MCF 10A (cell line): ENCODE measurements around the gene PI4KB. TPM values are rescaled to one million over a fixed set of nuclear protein-coding genes. Genes with fewer than 3 reads are reported as not detected.
A peak's percentile ranks its signal among the peaks of the same experiment; 100 is the strongest.

Experiments
- BruUV-seq: library from RNA; stranded (reverse); fragments of 400-500 nt; replicated peaks from 2 replicates; lab custom pipeline; 2021; lab: Mats Ljungman, UMichigan
- CTCF ChIA-PET: fragments of 300-600 bp; sonication (Branson Sonifier 250); formaldehyde crosslinking; extraction: SDS; loops from one replicate; lab custom pipeline; 2021; ENCODE audit warnings: antibody characterized with exemption, inconsistent platforms; lab: Yijun Ruan, JAX
- POLR2A ChIA-PET: fragments of 300-600, 350-650 bp; sonication (Branson Sonifier 250); formaldehyde crosslinking; extraction: SDS; loops from one replicate; lab custom pipeline; 2020; ENCODE audit warnings: antibody characterized with exemption, inconsistent platforms; lab: Yijun Ruan, JAX
- DNase-seq: peaks from one replicate; pipeline ENCODE4 v3.0.0-alpha.2; 2018; ENCODE audit not compliant: unreplicated experiment
- H3K27ac Mint-ChIP-seq: one replicate; pipeline ENCODE4 v1.8.0; 2022; ENCODE audit warnings: mild to moderate bottlenecking, low read depth, mixed read lengths; ENCODE audit not compliant: unreplicated experiment
- H3K27me3 Mint-ChIP-seq: one replicate; pipeline ENCODE4 v1.8.0; 2022; ENCODE audit warnings: mixed read lengths; ENCODE audit not compliant: insufficient read depth, unreplicated experiment
- H3K36me3 Mint-ChIP-seq: one replicate; pipeline ENCODE4 v1.8.0; 2022; ENCODE audit warnings: mild to moderate bottlenecking, moderate library complexity, mixed read lengths; ENCODE audit not compliant: insufficient read depth, unreplicated experiment
- H3K4me1 Mint-ChIP-seq: one replicate; pipeline ENCODE4 v1.8.0; 2022; ENCODE audit warnings: mixed read lengths; ENCODE audit not compliant: insufficient read depth, unreplicated experiment
- H3K4me3 Mint-ChIP-seq: one replicate; pipeline ENCODE4 v1.8.0; 2022; ENCODE audit warnings: mild to moderate bottlenecking, moderate library complexity, mixed read lengths; ENCODE audit not compliant: unreplicated experiment
- H3K9me3 Mint-ChIP-seq: one replicate; pipeline ENCODE4 v1.8.0; 2022; ENCODE audit warnings: mixed read lengths; ENCODE audit not compliant: unreplicated experiment
- CTCF ChIP-seq: fragments of 200-600 bp; IDR thresholded peaks from one replicate; pipeline ENCODE4 v1.8.0; 2022; ENCODE audit warnings: antibody characterized with exemption, mild to moderate bottlenecking; ENCODE audit not compliant: unreplicated experiment
- intact Hi-C: fragments of 100-400 bp; cut with micrococcal nuclease; formaldehyde crosslinking; loops from 2 replicates; pipeline ENCODE4 v1.14.1; 2022
- total RNA-seq: library from RNA; stranded (reverse); gene quantifications from 2 replicates; pipeline ENCODE4 v1.2.3, GENCODE V29; 2022

Gene PI4KB
- total RNA-seq, 1 experiment from 2014 or later = 75.3 TPM

GRCh38 chr1:151327903-151328674 is 873 bp upstream of the PI4KB start:
- ChIA-PET POLR2A (interaction anchor here (0.7 to 9.3 kb wide), 34 partner anchors 8 to 664 kb away, joined by 3 to 253 read pairs (median 8); partner anchors contain the start of genes MRPL9, PIP5K1A, PSMB4 and PSMD4), CTCF (interaction anchor here (0.6 to 13.3 kb wide), 11 partner anchors 11 to 75 kb away, joined by 3 to 214 read pairs (median 4); partner anchors contain the start of genes PSMB4 and ZNF687)
- intact Hi-C loops = loop anchor here (1.0 to 5.0 kb wide), 4 partner anchors 13 to 131 kb away; partner anchors contain the start of genes PIP5K1A and ZNF687
- no peak for TF ChIP-seq CTCF
- H3K27ac Mint-ChIP-seq = peak overlapping the region; percentile 90
- no peaks in the 10 kb centered on the region for H3K9me3 Mint-ChIP-seq
- no peaks in the 10 kb centered on the region for H3K27me3 Mint-ChIP-seq
- peaks cover 31% of the 10 kb centered on the region for H3K36me3 Mint-ChIP-seq
- BruUV-seq = TSS peak; percentile 83
- peak; percentile 17 for DNase-seq
- H3K4me1 Mint-ChIP-seq = peaks cover 36% of the 10 kb centered on the region
- H3K4me3 Mint-ChIP-seq = peak overlapping the region; percentile 89

GRCh38 chr1:151326619-151327222 is 495 bp downstream of the PI4KB start:
- Mint-ChIP-seq H3K9me3 (no peaks in the 10 kb centered on the region), H3K36me3 (peaks cover 44% of the 10 kb centered on the region), H3K27me3 (no peaks in the 10 kb centered on the region), H3K4me1 (peaks cover 36% of the 10 kb centered on the region), H3K4me3 (peak overlapping the region; percentile 89), H3K27ac (peak overlapping the region; percentile 90)
- CTCF ChIA-PET = interaction anchor here (0.7 to 13.3 kb wide), 10 partner anchors 10 to 227 kb away, joined by 3 to 214 read pairs (median 4); partner anchors contain the start of genes PSMB4 and ZNF687
- BruUV-seq = no TSS peak
- intact Hi-C loops = loop anchor here (1.0 to 5.0 kb wide), 3 partner anchors 15 to 129 kb away; partner anchors contain the start of genes PIP5K1A and ZNF687
- TF ChIP-seq CTCF = no peak
- POLR2A ChIA-PET = interaction anchor here (0.6 to 9.3 kb wide), 30 partner anchors 12 to 666 kb away, joined by 3 to 253 read pairs (median 9); partner anchors contain the start of genes LYSMD1, MRPL9, PIP5K1A and PSMB4
- peak; percentile 68 for DNase-seq

GRCh38 chr1:151325646-151326429 is 1.4 kb downstream of the PI4KB start:
- Mint-ChIP-seq H3K27me3 (no peaks in the 10 kb centered on the region), H3K27ac (peak overlapping the region; percentile 90), H3K36me3 (peaks cover 53% of the 10 kb centered on the region), H3K9me3 (no peaks in the 10 kb centered on the region), H3K4me1 (peaks cover 38% of the 10 kb centered on the region), H3K4me3 (peak overlapping the region; percentile 89)
- DNase-seq = no peak
- TSS peak; percentile 54 for BruUV-seq
- CTCF ChIA-PET = interaction anchor here (0.6 to 13.3 kb wide), 7 partner anchors 10 to 44 kb away, joined by 3 to 214 read pairs (median 11); partner anchors contain the start of gene ZNF687
- no peak for TF ChIP-seq CTCF
- POLR2A ChIA-PET = interaction anchor here (0.5 to 9.3 kb wide), 23 partner anchors 12 to 1030 kb away, joined by 3 to 253 read pairs (median 10); partner anchors contain the start of genes LYSMD1, PSMB4, PSMD4 and RFX5
- intact Hi-C loops = loop anchor here (5.0 kb wide), 2 partner anchors 44 to 129 kb away; partner anchors contain the start of genes PIP5K1A and ZNF687
